Chondrocyte (in vitro differentiated cells): Measurements from ENCODE around the gene PBX1. TPM values are rescaled to one million over a fixed set of nuclear protein-coding genes. Genes with fewer than 3 reads are reported as not detected.

Source experiments
- DNase-seq: peaks from one replicate; pipeline ENCODE4 v3.0.0; 2021; ENCODE audit warnings: mixed read lengths, low spot score
- H3K27ac Mint-ChIP-seq: one replicate; pipeline ENCODE4 v1.8.0; 2021; ENCODE audit warnings: mild to moderate bottlenecking, moderate library complexity, mixed read lengths; ENCODE audit not compliant: unreplicated experiment
- H3K27me3 Mint-ChIP-seq: 2 replicates; pipeline ENCODE4 v1.8.0; 2021; ENCODE audit warnings: low read depth, mixed read lengths
- H3K36me3 Mint-ChIP-seq: 2 replicates; pipeline ENCODE4 v1.8.0; 2021; ENCODE audit warnings: low read depth, mixed read lengths
- H3K4me1 Mint-ChIP-seq: 2 replicates; pipeline ENCODE4 v1.8.0; 2021; ENCODE audit warnings: low read depth, mild to moderate bottlenecking, mixed read lengths
- H3K4me3 Mint-ChIP-seq: one replicate; pipeline ENCODE4 v1.8.0; 2021; ENCODE audit warnings: mild to moderate bottlenecking, moderate library complexity, mixed read lengths; ENCODE audit not compliant: unreplicated experiment
- H3K9me3 Mint-ChIP-seq: 2 replicates; pipeline ENCODE4 v1.8.0; 2021; ENCODE audit warnings: low read depth, mixed read lengths
- CTCF ChIP-seq: fragments of 200-600 bp; sonication (generic); IDR thresholded peaks from 2 replicates; pipeline ENCODE4 v1.5.0; 2021; ENCODE audit warnings: antibody characterized with exemption, mild to moderate bottlenecking, moderate library complexity
- total RNA-seq: library from RNA; stranded (reverse); gene quantifications from 3 replicates; pipeline ENCODE4 v1.2.1, GENCODE V29; 2021

PBX1 gene
- total RNA-seq, 1 donor from 2014 or later, result 23.0 TPM

GRCh38 chr1:164858096-164858632 is 299.2 kb downstream of the PBX1 start:
- no peak overlapping the region for H3K4me3 Mint-ChIP-seq
- H3K4me1 Mint-ChIP-seq, result no peaks in the 10 kb centered on the region

GRCh38 chr1:164861632-164862031 is 302.6 kb downstream of the PBX1 start:
- no peaks in the 10 kb centered on the region for H3K4me1 Mint-ChIP-seq
- H3K9me3 Mint-ChIP-seq, result no peaks in the 10 kb centered on the region
- no peak overlapping the region for H3K27ac Mint-ChIP-seq
- TF ChIP-seq CTCF, result no peak
- no peak overlapping the region for H3K4me3 Mint-ChIP-seq
- H3K36me3 Mint-ChIP-seq, result no peaks in the 10 kb centered on the region
- no peak for DNase-seq
- H3K27me3 Mint-ChIP-seq, result peaks cover 42% of the 10 kb centered on the region

More at GRCh38 chr1:164858096-164858632, 299.2 kb downstream of the PBX1 start:
- TF ChIP-seq CTCF, result no peak
- Mint-ChIP-seq H3K9me3 (no peaks in the 10 kb centered on the region), H3K36me3 (no peaks in the 10 kb centered on the region), H3K27ac (no peak overlapping the region), H3K27me3 (peaks cover 30% of the 10 kb centered on the region)
- DNase-seq, result no peak

- H3K27ac Mint-ChIP-seq, result no peak overlapping the region
- H3K4me3 Mint-ChIP-seq, result no peak overlapping the region
- peaks cover 44% of the 10 kb centered on the region for H3K27me3 Mint-ChIP-seq
- no peaks in the 10 kb centered on the region for H3K4me1 Mint-ChIP-seq
- no peak for DNase-seq
- H3K36me3 Mint-ChIP-seq, result no peaks in the 10 kb centered on the region
- no peaks in the 10 kb centered on the region for H3K9me3 Mint-ChIP-seq
- TF ChIP-seq CTCF, result no peak
Observed at GRCh38 chr1:164863056-164863455, 304.1 kb downstream of the PBX1 start.

GRCh38 chr1:164864161-164864560 is 305.2 kb downstream of the PBX1 start:
- DNase-seq, result no peak
- H3K27me3 Mint-ChIP-seq, result peaks cover 44% of the 10 kb centered on the region

GRCh38 chr1:164865385-164865784 is 306.4 kb downstream of the PBX1 start:
- TF ChIP-seq CTCF, result no peak
- no peaks in the 10 kb centered on the region for H3K4me1 Mint-ChIP-seq
- no peaks in the 10 kb centered on the region for H3K36me3 Mint-ChIP-seq
- no peak for DNase-seq
- H3K9me3 Mint-ChIP-seq, result no peaks in the 10 kb centered on the region
- H3K27me3 Mint-ChIP-seq, result peaks cover 42% of the 10 kb centered on the region
- no peak overlapping the region for H3K4me3 Mint-ChIP-seq
- H3K27ac Mint-ChIP-seq, result no peak overlapping the region

More at GRCh38 chr1:164864161-164864560, 305.2 kb downstream of the PBX1 start:
- Mint-ChIP-seq H3K9me3 (no peaks in the 10 kb centered on the region), H3K4me1 (no peaks in the 10 kb centered on the region), H3K4me3 (no peak overlapping the region), H3K36me3 (no peaks in the 10 kb centered on the region), H3K27ac (no peak overlapping the region)
- TF ChIP-seq CTCF, result no peak
